ENCODE data around the gene ARHGEF26. TPM values are rescaled to one million over a fixed set of nuclear protein-coding genes. Genes with fewer than 3 reads are reported as not detected.

Gene ARHGEF26
- total RNA-seq, 1 donor from 2014 or later = 33.8 TPM

GRCh38 chr3:154225536-154225935 lies 104.3 kb downstream of the ARHGEF26 start:
- intact Hi-C loops (cut with DNase I) = no loop called here
- Histone ChIP-seq H3K4me3 (no peak overlapping the region), H3K27ac (no peak overlapping the region), H3K4me1 (no peaks in the 10 kb centered on the region), H3K9me3 (no peaks in the 10 kb centered on the region), H3K36me3 (peaks cover 0 to 18% of the 10 kb centered on the region in 2 donors), H3K27me3 (no peaks in the 10 kb centered on the region)
- TF ChIP-seq, protein P1, sequence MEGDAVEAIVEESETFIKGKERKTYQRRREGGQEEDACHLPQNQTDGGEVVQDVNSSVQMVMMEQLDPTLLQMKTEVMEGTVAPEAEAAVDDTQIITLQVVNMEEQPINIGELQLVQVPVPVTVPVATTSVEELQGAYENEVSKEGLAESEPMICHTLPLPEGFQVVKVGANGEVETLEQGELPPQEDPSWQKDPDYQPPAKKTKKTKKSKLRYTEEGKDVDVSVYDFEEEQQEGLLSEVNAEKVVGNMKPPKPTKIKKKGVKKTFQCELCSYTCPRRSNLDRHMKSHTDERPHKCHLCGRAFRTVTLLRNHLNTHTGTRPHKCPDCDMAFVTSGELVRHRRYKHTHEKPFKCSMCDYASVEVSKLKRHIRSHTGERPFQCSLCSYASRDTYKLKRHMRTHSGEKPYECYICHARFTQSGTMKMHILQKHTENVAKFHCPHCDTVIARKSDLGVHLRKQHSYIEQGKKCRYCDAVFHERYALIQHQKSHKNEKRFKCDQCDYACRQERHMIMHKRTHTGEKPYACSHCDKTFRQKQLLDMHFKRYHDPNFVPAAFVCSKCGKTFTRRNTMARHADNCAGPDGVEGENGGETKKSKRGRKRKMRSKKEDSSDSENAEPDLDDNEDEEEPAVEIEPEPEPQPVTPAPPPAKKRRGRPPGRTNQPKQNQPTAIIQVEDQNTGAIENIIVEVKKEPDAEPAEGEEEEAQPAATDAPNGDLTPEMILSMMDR (IDR thresholded peaks at IDR 0.05) = no peak
- no peak for DNase-seq (ENCODE audit: low spot score in 2 of 2)

- Histone ChIP-seq H3K27ac (no peak overlapping the region), H3K27me3 (no peaks in the 10 kb centered on the region), H3K9me3 (no peaks in the 10 kb centered on the region), H3K4me1 (no peaks in the 10 kb centered on the region), H3K4me3 (no peak overlapping the region), H3K36me3 (peaks cover 0 to 27% of the 10 kb centered on the region in 2 donors)
- TF ChIP-seq, protein P1 (IDR thresholded peaks at IDR 0.05) = no peak
- DNase-seq (ENCODE audit: low spot score in 2 of 2) = no peak
- intact Hi-C loops (cut with DNase I) = no loop called here
Observed at GRCh38 chr3:154227531-154227930, 106.3 kb downstream of the ARHGEF26 start.

- TF ChIP-seq, protein P1 (IDR thresholded peaks at IDR 0.05) = no peak
- Histone ChIP-seq H3K4me3 (no peak overlapping the region), H3K27ac (no peak overlapping the region), H3K27me3 (no peaks in the 10 kb centered on the region), H3K9me3 (no peaks in the 10 kb centered on the region), H3K36me3 (peaks cover 0 to 31% of the 10 kb centered on the region in 2 donors), H3K4me1 (no peaks in the 10 kb centered on the region)
- DNase-seq (ENCODE audit: low spot score in 2 of 2) = no peak
- intact Hi-C loops (cut with DNase I) = no loop called here
Observed at GRCh38 chr3:154228561-154229216, 107.5 kb downstream of the ARHGEF26 start.

DNA sequence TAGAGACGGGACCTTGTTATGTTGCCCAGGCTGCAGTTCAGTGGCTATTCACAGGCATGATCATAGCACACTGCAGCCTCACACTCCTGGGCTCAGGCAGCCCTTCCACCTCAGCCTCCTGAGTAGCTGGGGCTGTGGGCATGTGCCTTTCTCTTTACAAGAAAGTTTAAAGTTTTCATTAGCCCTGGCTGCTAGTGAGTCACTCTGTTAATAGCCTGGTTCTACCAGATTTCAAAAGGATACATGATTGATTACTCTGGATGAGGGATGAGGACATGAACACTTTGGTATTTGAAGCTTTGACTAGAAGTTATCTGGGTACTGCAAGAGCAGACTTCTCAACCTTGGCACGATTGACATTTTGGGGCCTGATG lies 108.0 kb downstream of the ARHGEF26 start:
- peaks cover 0 to 34% of the 10 kb centered on the region in 2 donors for H3K36me3 ChIP-seq
- H3K9me3 ChIP-seq = no peaks in the 10 kb centered on the region
- no peak overlapping the region for H3K4me3 ChIP-seq
- TF ChIP-seq, protein P1 (IDR thresholded peaks at IDR 0.05) = no peak
- no peaks in the 10 kb centered on the region for H3K27me3 ChIP-seq
- intact Hi-C loops (cut with DNase I) = no loop called here
- H3K4me1 ChIP-seq = no peaks in the 10 kb centered on the region
- DNase-seq (ENCODE audit: low spot score in 2 of 2) = no peak
- H3K27ac ChIP-seq = no peak overlapping the region

DNA sequence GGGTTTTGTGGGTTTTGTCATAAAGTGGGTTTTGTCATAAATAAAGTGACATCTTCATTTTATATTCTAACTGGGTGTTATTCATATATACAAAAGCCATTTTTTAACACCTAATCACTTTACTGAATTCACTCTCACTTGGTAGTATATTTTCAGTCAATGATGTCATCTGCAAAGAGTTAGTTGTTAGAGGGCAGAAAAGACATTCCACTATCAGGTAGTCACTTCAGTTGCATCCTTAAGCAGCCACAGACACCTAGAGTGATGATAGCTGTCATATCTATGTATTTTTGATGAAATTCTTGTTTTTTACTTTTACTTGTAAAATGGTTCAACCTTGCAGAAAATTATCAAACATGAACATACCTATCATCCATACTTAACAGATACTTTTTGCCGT lies 114.1 kb downstream of the ARHGEF26 start:
- no peak for DNase-seq (ENCODE audit: low spot score in 2 of 2)
- no peaks in the 10 kb centered on the region for H3K27me3 ChIP-seq
- intact Hi-C loops (cut with DNase I) = no loop called here
- no peaks in the 10 kb centered on the region for H3K9me3 ChIP-seq
- no peak overlapping the region for H3K27ac ChIP-seq
- peaks cover 0 to 23% of the 10 kb centered on the region in 2 donors for H3K36me3 ChIP-seq
- H3K4me1 ChIP-seq = no peaks in the 10 kb centered on the region
- no peak overlapping the region for H3K4me3 ChIP-seq
- TF ChIP-seq, protein P1 (IDR thresholded peaks at IDR 0.05) = no peak

GRCh38 chr3:154236331-154236730 lies 115.1 kb downstream of the ARHGEF26 start:
- no peak for DNase-seq (ENCODE audit: low spot score in 2 of 2)

More at GRCh38 chr3:154236331-154236730, 115.1 kb downstream of the ARHGEF26 start:
- TF ChIP-seq, protein P1 (IDR thresholded peaks at IDR 0.05) = no peak
- Histone ChIP-seq H3K27ac (no peak overlapping the region), H3K27me3 (no peaks in the 10 kb centered on the region), H3K4me3 (no peak overlapping the region), H3K9me3 (no peaks in the 10 kb centered on the region), H3K36me3 (peaks cover 7 to 26% of the 10 kb centered on the region in 2 donors), H3K4me1 (no peaks in the 10 kb centered on the region)
- intact Hi-C loops (cut with DNase I) = no loop called here

Measured in ascending aorta (tissue), 2 donors.